Peyer's patch (tissue), 4 donors: ENCODE results near the gene ODF2. TPM values are rescaled to one million over a fixed set of nuclear protein-coding genes. Genes with fewer than 3 reads are reported as not detected.

Experiments
- DNase-seq, 3 donors: peaks; one replicate each; pipeline ENCODE4 v3.0.0-alpha.2; 2017 to 2019
- H3K27ac ChIP-seq, 4 donors: fragments of 200-600 bp; sonication (generic); one replicate each; pipeline ENCODE4 v1.5.1; 2016 to 2019
- H3K27me3 ChIP-seq, 2 donors: fragments of 200-600 bp; sonication (generic); one replicate each; pipeline ENCODE4 v1.5.1; 2019
- H3K36me3 ChIP-seq, 3 donors: fragments of 200-600 bp; sonication (generic); one replicate each; pipeline ENCODE4 v1.5.1; 2016 to 2019
- H3K4me1 ChIP-seq, 4 donors: fragments of 200-600 bp; sonication (generic); one replicate each; pipeline ENCODE4 v1.5.1; 2016 to 2019
- H3K4me3 ChIP-seq, 4 donors: fragments of 200-600 bp; sonication (generic); 1 replicate in 3 of 4; 2 replicates in 1 of 4; pipeline ENCODE4 v1.5.1; 2016 to 2019; ENCODE audit warnings: mild to moderate bottlenecking in 1 of 4
- H3K9me3 ChIP-seq, 4 donors: fragments of 200-600 bp; sonication (generic); one replicate each; pipeline ENCODE4 v1.5.1; 2016 to 2019; ENCODE audit warnings: mild to moderate bottlenecking in 1 of 4
- CTCF ChIP-seq, 6 experiments: fragments of 450-650 bp in 4 of 6; fragments of 200-600 bp in 2 of 6; sonication (generic) in 1 of 6; IDR thresholded peaks; one replicate each; pipeline ENCODE4 v1.5.1; 2017 to 2019; ENCODE audit warnings: antibody characterized with exemption in 6 of 6, mild to moderate bottlenecking in 3 of 6, moderate library complexity in 1 of 6
- POLR2A ChIP-seq, 2 donors: fragments of 450-650 bp; IDR thresholded peaks; one replicate each; pipeline ENCODE4 v1.5.1; 2017; ENCODE audit warnings: antibody characterized with exemption in 2 of 2, mild to moderate bottlenecking in 2 of 2, moderate library complexity in 2 of 2
- total RNA-seq, 4 donors: library from RNA; depleted of rRNA; stranded (reverse); fragments of >200 nt; gene quantifications; one replicate each; pipeline ENCODE4 v1.1.0, GENCODE V29; 2016

The ODF2 gene
- total RNA-seq, 4 donors from 2014 or later: 8.4 to 83.3 (median 25.7) TPM

GRCh38 chr9:128479262-128479661, 23.5 kb downstream of the ODF2 start:
- no peaks in the 10 kb centered on the region for H3K27me3 ChIP-seq
- no peak for DNase-seq
- H3K4me1 ChIP-seq: no peaks in the 10 kb centered on the region
- H3K4me3 ChIP-seq: no peak overlapping the region
- no peak overlapping the region for H3K27ac ChIP-seq
- H3K9me3 ChIP-seq: no peaks in the 10 kb centered on the region
- H3K36me3 ChIP-seq: peaks cover 0 to 78% (median 0%) of the 10 kb centered on the region in 3 donors
- TF ChIP-seq POLR2A (IDR thresholded peaks at IDR 0.05) (no peak), CTCF (IDR thresholded peaks at IDR 0.05) (no peak)

- Histone ChIP-seq H3K4me3 (no peak overlapping the region), H3K4me1 (no peaks in the 10 kb centered on the region), H3K36me3 (peaks cover 0 to 80% (median 0%) of the 10 kb centered on the region in 3 donors), H3K27me3 (no peaks in the 10 kb centered on the region), H3K9me3 (no peaks in the 10 kb centered on the region), H3K27ac (no peak overlapping the region)
- no peak for TF ChIP-seq CTCF (IDR thresholded peaks at IDR 0.05)
- TF ChIP-seq POLR2A (IDR thresholded peaks at IDR 0.05): no peak
- no peak for DNase-seq
Measured at GRCh38 chr9:128481561-128481960, 25.8 kb downstream of the ODF2 start.

GRCh38 chr9:128482186-128482585, 26.4 kb downstream of the ODF2 start:
- H3K9me3 ChIP-seq: no peaks in the 10 kb centered on the region
- H3K4me3 ChIP-seq: no peak overlapping the region
- H3K4me1 ChIP-seq: no peaks in the 10 kb centered on the region
- peaks cover 0 to 78% (median 0%) of the 10 kb centered on the region in 3 donors for H3K36me3 ChIP-seq
- TF ChIP-seq CTCF (IDR thresholded peaks at IDR 0.05) (no peak), POLR2A (IDR thresholded peaks at IDR 0.05) (no peak)
- H3K27ac ChIP-seq: no peak overlapping the region
- DNase-seq: no peak
- H3K27me3 ChIP-seq: no peaks in the 10 kb centered on the region

GRCh38 chr9:128484686-128485413, 29.0 kb downstream of the ODF2 start:
- Histone ChIP-seq H3K27me3 (no peaks in the 10 kb centered on the region), H3K4me3 (no peak overlapping the region), H3K27ac (no peak overlapping the region), H3K4me1 (no peaks in the 10 kb centered on the region), H3K36me3 (peaks cover 0 to 75% (median 0%) of the 10 kb centered on the region in 3 donors), H3K9me3 (no peaks in the 10 kb centered on the region)
- TF ChIP-seq POLR2A (IDR thresholded peaks at IDR 0.05) (no peak), CTCF (IDR thresholded peaks at IDR 0.05) (no peak)
- DNase-seq: no peak

- no peak for DNase-seq
- H3K36me3 ChIP-seq: peaks cover 0 to 77% (median 0%) of the 10 kb centered on the region in 3 donors
- H3K4me1 ChIP-seq: no peaks in the 10 kb centered on the region
- H3K9me3 ChIP-seq: no peaks in the 10 kb centered on the region
- no peaks in the 10 kb centered on the region for H3K27me3 ChIP-seq
- no peak for TF ChIP-seq CTCF (IDR thresholded peaks at IDR 0.05)
- no peak for TF ChIP-seq POLR2A (IDR thresholded peaks at IDR 0.05)
- H3K27ac ChIP-seq: no peak overlapping the region
- H3K4me3 ChIP-seq: no peak overlapping the region
Measured at GRCh38 chr9:128485414-128485855, 29.6 kb downstream of the ODF2 start.
